Measurements from ENCODE around the gene MT1E.
A peak's percentile ranks its signal among the peaks of the same experiment; 100 is the strongest.
"Not testable (repeated sequence)": the region's sequence is repeated elsewhere in the genome, so short reads cannot be mapped to it uniquely, and the experiment has no call there.

The MT1E gene

GRCh38 chr16:56610609-56611111 lies 14.9 kb upstream of the MT1E start:
- peak overlapping the region; percentile 94 for H3K4me3 Mint-ChIP-seq
- peaks cover 3% of the 10 kb centered on the region for H3K36me3 Mint-ChIP-seq (ENCODE audit: low read depth)
- no peaks in the 10 kb centered on the region for H3K27me3 Mint-ChIP-seq (ENCODE audit: low read depth)
- peaks cover 66% of the 10 kb centered on the region for H3K4me1 Mint-ChIP-seq (ENCODE audit: low read depth)
- peak overlapping the region; percentile 94 for H3K27ac Mint-ChIP-seq
- DNase-seq (ENCODE audit: low spot score) = no peak
- H3K9me3 Mint-ChIP-seq = no peaks in the 10 kb centered on the region

DNA sequence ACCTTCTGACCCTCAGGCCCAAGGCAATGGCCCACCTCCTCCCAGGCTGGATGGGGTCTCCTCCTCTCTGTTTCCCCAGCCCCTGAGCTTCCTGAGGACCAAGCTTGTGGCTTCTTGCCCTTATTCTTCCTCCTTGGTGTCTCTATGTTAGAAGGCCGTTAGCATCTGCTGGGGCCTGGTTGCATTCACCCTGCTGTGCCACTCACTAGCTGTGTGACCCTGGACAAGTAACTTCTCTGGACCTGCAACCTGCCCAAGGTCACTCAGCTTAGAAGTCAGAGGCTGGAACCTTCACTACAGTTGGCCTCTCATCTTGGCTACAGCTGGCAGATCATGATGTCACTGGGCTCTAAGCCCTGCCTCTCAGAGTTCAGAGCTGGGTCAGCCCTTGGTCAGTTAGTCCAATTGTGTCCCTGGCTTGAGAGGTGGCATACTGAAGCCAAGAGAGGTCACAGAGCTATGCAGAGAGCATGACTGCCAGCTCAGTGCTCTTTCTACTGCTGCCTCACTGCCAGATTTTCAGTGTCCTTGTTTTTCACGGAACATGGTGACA lies 14.2 kb upstream of the MT1E start:
- Mint-ChIP-seq H3K4me1 (ENCODE audit: low read depth) (peaks cover 67% of the 10 kb centered on the region), H3K4me3 (peak overlapping the region; percentile 71), H3K27ac (peak overlapping the region; percentile 94), H3K36me3 (ENCODE audit: low read depth) (peaks cover 3% of the 10 kb centered on the region), H3K27me3 (ENCODE audit: low read depth) (no peaks in the 10 kb centered on the region), H3K9me3 (no peaks in the 10 kb centered on the region)
- no peak for DNase-seq (ENCODE audit: low spot score)

DNA sequence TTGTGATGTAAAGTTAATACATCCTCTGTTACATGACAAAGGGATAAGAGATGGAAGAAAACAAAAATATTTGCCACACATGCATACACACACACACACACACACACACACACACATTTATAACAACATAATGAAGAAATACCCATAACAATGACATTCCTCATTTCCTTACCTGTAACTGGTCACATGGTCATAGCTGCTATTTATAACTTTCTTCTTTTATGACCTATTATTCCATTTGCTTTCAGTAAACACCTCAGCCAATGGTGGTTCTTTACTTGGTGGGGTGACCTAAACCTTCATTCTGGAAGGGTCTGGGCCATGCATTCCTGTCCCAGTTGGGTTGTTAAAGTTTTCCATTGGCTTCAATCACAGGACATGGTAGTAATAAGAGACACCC lies 11.9 kb upstream of the MT1E start:
- Mint-ChIP-seq H3K36me3 (ENCODE audit: low read depth) (peaks cover 3% of the 10 kb centered on the region), H3K4me3 (no peak overlapping the region)

GRCh38 chr16:56614549-56614991 lies 11.0 kb upstream of the MT1E start:
- peaks cover 1% of the 10 kb centered on the region for H3K36me3 Mint-ChIP-seq (ENCODE audit: low read depth)
- peak overlapping the region; percentile 57 for H3K27ac Mint-ChIP-seq
- no peaks in the 10 kb centered on the region for H3K9me3 Mint-ChIP-seq
- peak; percentile 64 for DNase-seq (ENCODE audit: low spot score)
- peaks cover 63% of the 10 kb centered on the region for H3K4me1 Mint-ChIP-seq (ENCODE audit: low read depth)
- no peaks in the 10 kb centered on the region for H3K27me3 Mint-ChIP-seq (ENCODE audit: low read depth)
- H3K4me3 Mint-ChIP-seq = no peak overlapping the region

More for the DNA sequence above, 11.9 kb upstream of the MT1E start:
- no peaks in the 10 kb centered on the region for H3K9me3 Mint-ChIP-seq
- peaks cover 65% of the 10 kb centered on the region for H3K4me1 Mint-ChIP-seq (ENCODE audit: low read depth)
- no peak for DNase-seq (ENCODE audit: low spot score)
- H3K27me3 Mint-ChIP-seq (ENCODE audit: low read depth) = no peaks in the 10 kb centered on the region
- peak overlapping the region; percentile 4 for H3K27ac Mint-ChIP-seq

DNA sequence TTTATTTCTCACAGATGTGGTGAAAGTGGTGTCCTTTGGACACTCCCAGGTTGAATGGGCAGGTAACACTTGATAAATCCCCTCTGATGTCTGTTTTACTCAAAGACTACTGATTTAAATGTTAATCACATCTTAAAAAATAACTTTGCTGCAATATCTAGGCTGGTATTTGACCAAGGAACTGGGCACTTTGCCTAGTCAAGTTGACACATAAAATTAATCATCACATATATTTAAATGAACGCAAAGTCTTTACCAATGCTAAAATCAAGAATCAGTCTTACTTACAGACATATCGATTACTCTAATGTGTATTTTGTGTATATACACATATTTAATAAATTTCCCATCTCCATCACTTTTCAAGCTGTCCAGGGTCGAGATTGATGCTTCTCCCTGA lies 10.2 kb upstream of the MT1E start:
- no peak overlapping the region for H3K27ac Mint-ChIP-seq
- H3K36me3 Mint-ChIP-seq (ENCODE audit: low read depth) = peaks cover 2% of the 10 kb centered on the region
- no peaks in the 10 kb centered on the region for H3K27me3 Mint-ChIP-seq (ENCODE audit: low read depth)
- no peak overlapping the region for H3K4me3 Mint-ChIP-seq
- H3K9me3 Mint-ChIP-seq = no peaks in the 10 kb centered on the region
- peaks cover 58% of the 10 kb centered on the region for H3K4me1 Mint-ChIP-seq (ENCODE audit: low read depth)
- DNase-seq (ENCODE audit: low spot score) = no peak

GRCh38 chr16:56616608-56617211 lies 8.9 kb upstream of the MT1E start:
- H3K36me3 Mint-ChIP-seq (ENCODE audit: low read depth) = peaks cover 2% of the 10 kb centered on the region
- no peaks in the 10 kb centered on the region for H3K27me3 Mint-ChIP-seq (ENCODE audit: low read depth)
- no peak for DNase-seq (ENCODE audit: low spot score)
- H3K4me1 Mint-ChIP-seq (ENCODE audit: low read depth) = peaks cover 44% of the 10 kb centered on the region
- H3K27ac Mint-ChIP-seq = peak overlapping the region; percentile 52
- H3K9me3 Mint-ChIP-seq = no peaks in the 10 kb centered on the region
- peak overlapping the region; percentile 86 for H3K4me3 Mint-ChIP-seq

- Mint-ChIP-seq H3K4me1 (ENCODE audit: low read depth) (peaks cover 42% of the 10 kb centered on the region), H3K4me3 (peak overlapping the region; percentile 86), H3K27ac (peak overlapping the region; percentile 58), H3K36me3 (ENCODE audit: low read depth) (peaks cover 2% of the 10 kb centered on the region), H3K27me3 (ENCODE audit: low read depth) (no peaks in the 10 kb centered on the region), H3K9me3 (no peaks in the 10 kb centered on the region)
- peak; percentile 67 for DNase-seq (ENCODE audit: low spot score)
Measured at GRCh38 chr16:56617212-56618085, 8.1 kb upstream of the MT1E start.

GRCh38 chr16:56618138-56618537 lies 7.4 kb upstream of the MT1E start:
- peak overlapping the region; percentile 50 for H3K27ac Mint-ChIP-seq
- H3K36me3 Mint-ChIP-seq (ENCODE audit: low read depth) = peaks cover 2% of the 10 kb centered on the region
- no peaks in the 10 kb centered on the region for H3K27me3 Mint-ChIP-seq (ENCODE audit: low read depth)
- no peaks in the 10 kb centered on the region for H3K9me3 Mint-ChIP-seq
- no peak for DNase-seq (ENCODE audit: low spot score)
- H3K4me1 Mint-ChIP-seq (ENCODE audit: low read depth) = peaks cover 40% of the 10 kb centered on the region
- peak overlapping the region; percentile 86 for H3K4me3 Mint-ChIP-seq

DNA sequence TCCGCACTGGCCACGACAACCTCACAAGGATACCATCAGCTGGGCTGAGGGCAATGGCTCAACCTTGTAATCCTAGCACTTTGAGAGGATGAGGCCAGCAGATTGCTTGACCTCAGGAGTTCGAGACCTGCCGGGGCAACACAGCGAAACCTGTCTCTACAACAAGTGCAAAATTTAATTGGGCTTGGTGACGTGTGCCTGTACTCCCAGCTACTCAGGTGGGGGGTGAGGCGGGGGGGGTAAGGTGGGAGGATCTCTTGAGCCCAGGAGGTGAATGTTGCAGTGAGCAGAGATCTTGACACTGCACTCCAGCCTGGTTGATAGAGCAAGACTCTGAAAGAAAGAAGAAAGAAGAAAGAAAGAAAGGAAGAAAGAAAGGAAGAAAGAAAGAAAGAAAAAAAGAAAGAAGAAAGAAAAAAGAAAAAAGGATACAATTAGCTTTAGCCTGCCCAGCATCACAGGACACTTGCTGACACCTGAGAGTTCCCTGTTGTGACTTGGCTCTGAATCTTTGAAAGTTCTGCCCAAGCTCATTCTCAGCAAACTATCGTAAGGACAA lies 5.2 kb upstream of the MT1E start:
- Mint-ChIP-seq H3K4me3 (no peak overlapping the region), H3K27ac (no peak overlapping the region), H3K27me3 (ENCODE audit: low read depth) (no peaks in the 10 kb centered on the region)

DNA sequence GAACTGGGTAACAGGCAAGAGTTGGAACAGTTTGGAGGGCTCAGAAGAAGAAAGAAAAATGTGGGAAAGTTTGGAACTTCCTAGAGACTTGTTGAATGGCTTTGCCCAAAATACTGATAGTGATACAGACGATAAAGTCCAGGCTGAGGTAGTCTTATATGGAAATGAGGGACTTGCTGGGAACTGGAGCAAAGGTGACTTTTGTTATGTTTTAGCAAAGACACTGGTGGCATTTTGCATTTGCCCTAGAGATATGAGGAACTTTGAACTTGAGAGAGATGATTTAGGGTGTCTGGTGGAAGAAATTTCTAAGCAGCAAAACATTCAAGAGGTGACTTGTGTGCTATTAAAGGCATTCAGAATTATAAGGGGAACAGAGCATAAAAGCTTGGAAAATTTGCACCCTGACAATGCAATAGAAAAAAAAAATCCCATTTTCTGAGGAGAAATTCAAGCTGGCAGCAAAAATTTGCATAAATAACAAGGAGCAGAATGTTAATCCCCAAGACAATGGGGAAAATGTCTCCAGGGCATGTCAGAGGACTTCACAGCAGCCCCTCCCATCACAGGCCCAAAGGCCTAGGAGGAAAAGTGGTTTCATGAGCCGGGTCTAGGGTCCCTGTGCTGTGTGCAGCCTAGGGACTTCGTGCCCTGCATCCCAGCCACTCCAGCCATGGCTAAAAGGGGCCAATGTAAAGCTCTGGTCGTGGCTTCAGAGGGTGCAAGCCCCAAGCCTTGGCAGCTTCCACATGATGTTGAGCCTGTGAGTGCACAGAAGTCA lies 3.7 kb upstream of the MT1E start:
- H3K27me3 Mint-ChIP-seq (ENCODE audit: low read depth); DNase-seq (ENCODE audit: low spot score); H3K9me3 Mint-ChIP-seq; H3K36me3 Mint-ChIP-seq (ENCODE audit: low read depth); H3K4me3 Mint-ChIP-seq; H3K27ac Mint-ChIP-seq: not testable (repeated sequence)
- H3K4me1 Mint-ChIP-seq (ENCODE audit: low read depth) = peaks cover 29% of the 10 kb centered on the region

More for the DNA sequence above, 5.2 kb upstream of the MT1E start:
- no peaks in the 10 kb centered on the region for H3K9me3 Mint-ChIP-seq
- H3K36me3 Mint-ChIP-seq (ENCODE audit: low read depth) = peaks cover 2% of the 10 kb centered on the region
- no peak for DNase-seq (ENCODE audit: low spot score)
- peaks cover 30% of the 10 kb centered on the region for H3K4me1 Mint-ChIP-seq (ENCODE audit: low read depth)

GRCh38 chr16:56623184-56623583 lies 2.4 kb upstream of the MT1E start:
- H3K9me3 Mint-ChIP-seq; H3K36me3 Mint-ChIP-seq (ENCODE audit: low read depth); H3K27me3 Mint-ChIP-seq (ENCODE audit: low read depth); H3K27ac Mint-ChIP-seq; H3K4me3 Mint-ChIP-seq; DNase-seq (ENCODE audit: low spot score): not testable (repeated sequence)
- peaks cover 25% of the 10 kb centered on the region for H3K4me1 Mint-ChIP-seq (ENCODE audit: low read depth)

- no peaks in the 10 kb centered on the region for H3K27me3 Mint-ChIP-seq (ENCODE audit: low read depth)
- no peak overlapping the region for H3K27ac Mint-ChIP-seq
- no peaks in the 10 kb centered on the region for H3K9me3 Mint-ChIP-seq
- no peak for DNase-seq (ENCODE audit: low spot score)
- peaks cover 27% of the 10 kb centered on the region for H3K4me1 Mint-ChIP-seq (ENCODE audit: low read depth)
- no peak overlapping the region for H3K4me3 Mint-ChIP-seq
- H3K36me3 Mint-ChIP-seq (ENCODE audit: low read depth) = peaks cover 2% of the 10 kb centered on the region
Measured at GRCh38 chr16:56623637-56624036, 1.9 kb upstream of the MT1E start.

GRCh38 chr16:56625943-56626654 lies 518 bp downstream of the MT1E start:
- H3K27me3 Mint-ChIP-seq (ENCODE audit: low read depth) = peaks cover 14% of the 10 kb centered on the region
- H3K9me3 Mint-ChIP-seq = no peaks in the 10 kb centered on the region
- peaks cover 28% of the 10 kb centered on the region for H3K4me1 Mint-ChIP-seq (ENCODE audit: low read depth)

More at GRCh38 chr16:56625943-56626654, 518 bp downstream of the MT1E start:
- DNase-seq (ENCODE audit: low spot score) = no peak
- H3K4me3 Mint-ChIP-seq = peak overlapping the region; percentile 99
- H3K36me3 Mint-ChIP-seq (ENCODE audit: low read depth) = no peaks in the 10 kb centered on the region
- H3K27ac Mint-ChIP-seq = peak overlapping the region; percentile 96

Measured in T-helper 2 cell treated with Interferon-gamma antibody and Interleukin-4, amounts not matched to agents 5 μg/mL and 100 μg/mL, for 36 hours (primary cell).